ENCODE results near the gene PRDM15.

GRCh38 chr21:41888749-41889376 lies 9.7 kb upstream of the PRDM15 start:
- TF ChIP-seq CTCF (IDR thresholded peaks at IDR 0.05) (no peak), POLR2A (IDR thresholded peaks at IDR 0.05) (no peak)

Measured in thyroid gland (tissue), 4 donors.